NB4 (cell line): ENCODE data around the gene SLC39A2.

Experiments used
- CTCF ChIP-seq: IDR thresholded peaks from one replicate; pipeline ENCODE4 v1.5.1; 2012; ENCODE audit warnings: low read depth, low read length
- MAX ChIP-seq: IDR thresholded peaks from 2 replicates; pipeline ENCODE4 v1.6.1; 2011; ENCODE audit warnings: low read depth, low read length
- MYC ChIP-seq: IDR thresholded peaks from 2 replicates; pipeline ENCODE4 v1.6.1; 2011; ENCODE audit warnings: low read depth, low read length
- POLR2A ChIP-seq: IDR thresholded peaks from 2 replicates; pipeline ENCODE4 v1.6.1; 2011; ENCODE audit warnings: mild to moderate bottlenecking; ENCODE audit not compliant: insufficient read length; ENCODE audit errors: extremely low read depth

- TF ChIP-seq MAX = no peak
- no peak for TF ChIP-seq POLR2A
- no peak for TF ChIP-seq CTCF
- no peak for TF ChIP-seq MYC
Observed at GRCh38 chr14:21022686-21023085, 23.6 kb downstream of the SLC39A2 start.
